SK-N-MC (cell line): Measurements from ENCODE around the gene CCDC66.

Experiments
- DNase-seq: peaks from one replicate; pipeline ENCODE4 v3.0.0-alpha.2; 2011; ENCODE audit warnings: low read depth, low spot score
- H3K27ac ChIP-seq: fragments of 200-600 bp; sonication (generic); 2 replicates; pipeline ENCODE4 v1.5.1; 2016; ENCODE audit warnings: mixed run types
- H3K36me3 ChIP-seq: fragments of 200-600 bp; sonication (generic); 2 replicates; pipeline ENCODE4 v1.6.1; 2017; ENCODE audit warnings: antibody characterized with exemption, low read length, mixed read lengths; ENCODE audit not compliant: insufficient read depth
- H3K4me3 ChIP-seq: fragments of 200-600 bp; sonication (generic); 2 replicates; pipeline ENCODE4 v1.5.1; 2016
- H3K9ac ChIP-seq: fragments of 200-600 bp; sonication (generic); 2 replicates; pipeline ENCODE4 v1.8.0; 2017; ENCODE audit warnings: mixed run types, mixed read lengths; ENCODE audit not compliant: insufficient read length
- H3K9me3 ChIP-seq: fragments of 200-600 bp; sonication (generic); 2 replicates; pipeline ENCODE4 v1.6.1; 2017; ENCODE audit warnings: low read depth, mild to moderate bottlenecking, antibody characterized with exemption, low read length, moderate library complexity, mixed read lengths
- EZH2 ChIP-seq: fragments of 200-600 bp; sonication (generic); IDR thresholded peaks from one replicate; pipeline ENCODE4 v1.6.1; 2017; ENCODE audit warnings: antibody characterized with exemption
- FOXP2 ChIP-seq: optimal IDR thresholded peaks from 2 replicates; pipeline ENCODE3; 2011; ENCODE audit warnings: mild to moderate bottlenecking, moderate library complexity; ENCODE audit not compliant: insufficient read depth; ENCODE audit errors: extremely low read length, control extremely low read depth
- POLR2AphosphoS5 ChIP-seq: IDR thresholded peaks from 2 replicates; pipeline ENCODE4 v1.6.1; 2012; ENCODE audit warnings: mild to moderate bottlenecking, low read depth, low read length, borderline replicate concordance

CCDC66 gene

DNA sequence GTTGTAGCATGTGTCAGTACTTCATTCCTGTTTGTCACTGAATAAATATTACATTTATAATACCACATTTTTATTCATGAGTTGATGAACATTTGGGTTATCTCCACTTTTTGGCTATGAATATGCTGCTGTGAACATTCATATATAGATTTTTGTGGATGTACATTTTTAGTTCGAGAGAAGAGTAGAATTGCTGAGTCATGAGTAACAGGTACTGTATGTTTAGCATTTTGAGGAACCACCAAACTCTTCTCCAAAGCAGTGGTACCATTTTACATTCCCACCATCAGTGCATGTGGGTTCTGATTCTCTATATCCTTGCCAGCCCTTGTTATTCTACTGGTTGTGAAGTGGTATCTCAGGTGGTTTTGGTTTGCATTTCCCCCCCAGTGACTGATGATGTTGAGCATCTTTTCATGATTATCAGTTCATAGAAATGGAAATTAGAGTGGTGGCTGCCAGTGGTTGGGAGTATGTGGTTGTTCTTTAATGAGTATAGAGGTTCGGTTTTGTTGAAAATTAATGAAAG, 59.6 kb downstream of the CCDC66 start:
- Histone ChIP-seq H3K4me3 (no peak overlapping the region), H3K9me3 (no peaks in the 10 kb centered on the region), H3K36me3 (peaks cover 41% of the 10 kb centered on the region), H3K27ac (no peak overlapping the region), H3K9ac (no peak overlapping the region)
- no peak for DNase-seq
- TF ChIP-seq EZH2 (no peak), POLR2AphosphoS5 (no peak), FOXP2 (no peak)

DNA sequence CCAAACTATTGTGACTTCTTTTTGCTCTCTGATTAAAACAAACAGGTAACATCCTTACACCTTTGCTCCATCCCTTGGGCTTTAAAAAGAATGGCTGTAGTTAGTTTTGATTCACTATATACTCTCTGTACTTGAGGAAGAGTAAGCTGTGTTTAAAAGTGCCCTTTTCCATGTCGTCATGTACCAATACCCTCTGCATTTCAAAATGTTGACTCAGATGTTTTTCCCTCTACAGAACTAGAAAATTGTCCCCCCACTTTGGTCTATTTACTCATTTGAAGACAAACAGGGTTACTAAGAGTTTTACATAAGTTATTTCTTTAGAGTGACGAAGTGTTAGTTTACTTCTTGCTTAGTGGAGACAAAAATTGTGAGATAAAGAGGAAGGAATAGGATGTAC, 63.4 kb downstream of the CCDC66 start:
- H3K9me3 ChIP-seq, result no peaks in the 10 kb centered on the region
- H3K4me3 ChIP-seq, result no peak overlapping the region
- TF ChIP-seq FOXP2 (no peak), EZH2 (no peak), POLR2AphosphoS5 (no peak)
- no peak for DNase-seq
- H3K9ac ChIP-seq, result no peak overlapping the region
- peaks cover 70% of the 10 kb centered on the region for H3K36me3 ChIP-seq
- H3K27ac ChIP-seq, result no peak overlapping the region

DNA sequence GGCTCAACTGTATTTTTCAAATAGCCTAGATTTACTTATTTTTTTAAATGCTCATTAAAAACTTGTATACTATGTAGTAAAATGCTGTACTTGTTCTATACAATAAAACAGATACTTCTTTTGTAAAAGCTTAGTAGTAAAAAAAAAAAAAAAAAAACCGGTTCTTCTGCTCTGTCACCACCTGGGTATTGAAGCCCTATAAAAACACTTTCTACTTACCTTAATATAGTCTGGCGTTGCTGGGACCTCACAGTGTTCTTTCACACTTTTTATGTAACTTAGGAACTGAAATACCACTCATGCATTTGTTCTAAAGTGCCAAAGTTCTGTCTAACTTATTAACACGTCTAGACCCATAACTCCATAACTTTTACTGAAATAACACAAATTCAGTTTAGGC, 64.7 kb downstream of the CCDC66 start:
- no peak for TF ChIP-seq POLR2AphosphoS5
- no peak for TF ChIP-seq EZH2
- TF ChIP-seq FOXP2, result no peak
- Histone ChIP-seq H3K4me3 (no peak overlapping the region), H3K9ac (no peak overlapping the region), H3K36me3 (peaks cover 67% of the 10 kb centered on the region), H3K9me3 (no peaks in the 10 kb centered on the region), H3K27ac (peak overlapping the region; percentile 25; the same call in 1 of the 2 replicates)
- DNase-seq, result no peak

DNA sequence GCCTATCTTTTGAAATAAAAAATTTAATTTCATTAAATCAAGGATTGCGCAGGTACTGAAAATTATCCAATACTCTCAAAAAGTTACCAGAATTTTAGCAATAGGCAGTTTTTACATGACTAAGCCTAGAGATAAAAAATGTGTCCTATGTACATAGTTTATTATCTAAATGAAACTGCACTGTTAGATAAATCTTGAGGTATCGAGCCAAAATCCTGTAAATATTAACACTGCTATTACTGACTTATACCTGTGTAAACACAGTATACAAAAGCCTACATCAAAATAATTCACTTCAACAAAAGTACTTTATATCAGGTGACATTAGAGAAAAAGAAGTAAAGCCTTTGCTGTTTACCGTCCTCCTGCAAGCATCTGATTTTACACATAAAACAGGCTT, 65.4 kb downstream of the CCDC66 start:
- no peak overlapping the region for H3K27ac ChIP-seq
- no peak overlapping the region for H3K4me3 ChIP-seq
- no peak overlapping the region for H3K9ac ChIP-seq
- H3K36me3 ChIP-seq, result peaks cover 61% of the 10 kb centered on the region
- H3K9me3 ChIP-seq, result no peaks in the 10 kb centered on the region
- no peak for TF ChIP-seq FOXP2
- no peak for TF ChIP-seq EZH2
- no peak for TF ChIP-seq POLR2AphosphoS5
- no peak for DNase-seq

DNA sequence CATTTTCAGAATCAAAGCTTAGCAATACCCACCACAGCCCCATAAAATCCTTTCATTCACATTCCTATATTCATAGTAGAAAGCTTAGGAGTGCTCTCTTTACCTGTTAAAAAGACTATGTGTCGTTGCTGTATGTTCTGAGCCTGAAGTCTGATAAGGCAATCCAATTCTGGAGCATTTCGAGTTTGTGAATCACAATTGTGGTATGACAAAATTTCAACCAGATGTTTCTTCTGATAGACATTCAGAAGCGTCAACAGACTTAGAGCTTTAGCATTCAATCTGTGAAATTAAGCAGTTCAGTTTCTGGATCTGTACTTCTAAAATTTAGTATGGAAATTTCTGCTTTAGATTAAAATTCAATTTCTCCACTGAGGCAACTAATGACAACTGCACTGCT, 67.8 kb downstream of the CCDC66 start:
- H3K9ac ChIP-seq, result no peak overlapping the region
- no peak overlapping the region for H3K27ac ChIP-seq
- peaks cover 42% of the 10 kb centered on the region for H3K36me3 ChIP-seq
- DNase-seq, result no peak
- no peak for TF ChIP-seq POLR2AphosphoS5
- TF ChIP-seq FOXP2, result no peak
- TF ChIP-seq EZH2, result no peak
- H3K4me3 ChIP-seq, result no peak overlapping the region
- no peaks in the 10 kb centered on the region for H3K9me3 ChIP-seq

DNA sequence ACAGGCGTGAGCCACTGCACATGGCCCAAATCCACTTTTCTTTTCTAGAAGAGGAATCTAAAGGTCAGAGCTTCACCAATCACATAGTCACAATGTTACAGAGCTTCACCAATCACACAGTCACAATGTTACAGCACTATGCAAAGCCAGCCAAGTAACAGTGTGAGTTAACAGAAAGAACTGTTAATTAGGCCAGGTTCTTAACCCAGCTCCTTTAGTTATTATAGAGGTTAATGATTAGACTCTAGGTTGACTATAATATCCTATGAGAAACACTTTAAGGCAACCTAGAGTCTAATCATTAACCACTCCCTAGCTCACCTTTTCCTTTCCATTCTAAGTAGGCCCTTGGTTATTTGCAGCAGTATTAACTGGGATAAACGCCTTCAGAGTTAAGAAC, 72.1 kb downstream of the CCDC66 start:
- no peak for TF ChIP-seq FOXP2
- no peak for TF ChIP-seq POLR2AphosphoS5
- no peak for TF ChIP-seq EZH2
- H3K9ac ChIP-seq, result no peak overlapping the region
- peaks cover 27% of the 10 kb centered on the region for H3K36me3 ChIP-seq
- no peak overlapping the region for H3K27ac ChIP-seq
- H3K4me3 ChIP-seq, result no peak overlapping the region
- no peak for DNase-seq
- no peaks in the 10 kb centered on the region for H3K9me3 ChIP-seq

DNA sequence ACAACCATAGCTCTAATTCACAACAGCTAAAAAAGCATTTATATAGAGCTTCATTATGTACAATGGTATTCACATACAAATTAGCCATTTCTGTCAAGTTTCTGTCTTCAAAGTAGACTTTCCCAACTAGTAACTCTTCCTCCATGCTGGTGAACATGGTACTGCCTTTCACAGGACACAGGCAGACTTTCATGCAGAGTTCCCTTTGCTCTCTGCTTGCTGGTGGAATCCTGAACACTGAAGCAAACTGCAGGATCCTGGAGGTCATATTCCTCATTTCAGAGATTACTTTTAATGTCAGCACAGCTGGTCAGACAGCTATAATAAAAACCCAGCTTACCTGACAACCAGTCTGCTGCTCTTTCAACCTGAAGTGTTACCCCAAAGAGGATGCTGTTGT, 72.5 kb downstream of the CCDC66 start:
- DNase-seq, result no peak
- Histone ChIP-seq H3K9ac (no peak overlapping the region), H3K27ac (no peak overlapping the region), H3K4me3 (no peak overlapping the region), H3K36me3 (peaks cover 25% of the 10 kb centered on the region), H3K9me3 (no peaks in the 10 kb centered on the region)
- TF ChIP-seq EZH2 (no peak), POLR2AphosphoS5 (no peak), FOXP2 (no peak)

DNA sequence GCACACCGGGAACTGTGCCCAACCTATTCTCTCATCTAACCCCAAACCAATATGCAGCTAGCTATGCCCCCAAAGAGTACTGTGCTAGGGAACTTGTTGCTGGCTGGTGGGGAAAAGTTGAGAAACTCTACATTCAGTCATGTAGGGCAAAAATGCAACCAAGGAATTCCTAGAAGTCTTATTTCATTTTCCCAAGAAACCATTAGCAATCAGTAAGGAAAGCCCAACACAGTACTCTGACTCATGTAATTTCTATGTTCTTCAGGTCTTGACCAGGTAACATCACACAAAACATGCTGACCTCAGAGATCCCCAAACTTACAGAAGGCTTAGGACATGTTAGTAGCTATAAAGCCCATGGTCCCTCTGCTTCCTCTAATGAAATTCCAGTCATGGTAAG, 74.0 kb downstream of the CCDC66 start:
- Histone ChIP-seq H3K36me3 (peaks cover 19% of the 10 kb centered on the region), H3K4me3 (no peak overlapping the region), H3K27ac (no peak overlapping the region), H3K9me3 (no peaks in the 10 kb centered on the region), H3K9ac (no peak overlapping the region)
- TF ChIP-seq FOXP2, result no peak
- TF ChIP-seq POLR2AphosphoS5, result no peak
- TF ChIP-seq EZH2, result no peak
- no peak for DNase-seq

DNA sequence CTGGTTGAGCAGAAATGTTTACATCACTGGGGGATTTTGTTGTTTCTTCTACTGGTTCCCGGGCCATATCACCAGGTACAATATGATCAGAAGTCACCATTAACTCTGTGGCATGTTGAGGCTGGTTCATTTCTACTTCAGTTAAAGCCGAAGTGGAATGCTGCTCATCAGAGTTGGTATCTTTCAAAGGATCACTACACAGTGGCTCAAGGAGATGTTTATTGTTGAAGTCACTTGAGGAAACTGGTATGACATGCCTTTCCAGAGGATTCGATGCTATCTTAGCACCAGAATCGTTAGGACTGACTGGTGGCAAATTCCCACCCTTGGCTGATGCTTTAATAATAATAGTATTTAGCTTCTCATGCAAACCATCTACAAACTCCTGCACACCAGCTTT, 76.2 kb downstream of the CCDC66 start:
- H3K4me3 ChIP-seq, result no peak overlapping the region
- no peak overlapping the region for H3K27ac ChIP-seq
- no peak overlapping the region for H3K9ac ChIP-seq
- no peak for DNase-seq
- no peaks in the 10 kb centered on the region for H3K9me3 ChIP-seq
- TF ChIP-seq EZH2, result no peak
- TF ChIP-seq FOXP2, result no peak
- H3K36me3 ChIP-seq, result peaks cover 17% of the 10 kb centered on the region
